Measurements from ENCODE around the gene AUTS2.

DNA sequence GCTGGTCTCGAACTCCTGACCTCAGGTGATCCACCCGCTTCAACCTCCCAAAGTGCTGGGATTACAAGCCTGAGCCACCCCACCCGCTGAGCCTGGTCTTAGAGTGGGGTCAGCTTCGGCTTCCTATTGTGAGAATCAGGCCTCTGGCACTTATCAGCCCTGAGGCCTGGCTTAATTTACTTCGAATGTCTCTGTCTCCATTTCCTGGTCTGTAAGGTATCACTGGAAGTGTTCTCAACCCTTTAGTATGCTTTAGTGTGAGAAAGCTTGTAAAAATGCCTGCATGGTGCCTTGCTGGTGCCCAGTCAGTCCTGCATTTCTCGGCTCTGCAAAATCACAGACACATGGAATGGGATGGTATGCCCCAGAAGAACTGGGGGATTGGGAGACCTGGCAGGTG is 862.3 kb downstream of the AUTS2 start:
- TF ChIP-seq POLR2A (IDR thresholded peaks at IDR 0.05) (no peak), POLR2AphosphoS5 (IDR thresholded peaks at IDR 0.05; ENCODE audit: insufficient read depth in 1 of 2, low read depth in 1 of 2) (no peak)
- TF ChIP-seq, protein P1, sequence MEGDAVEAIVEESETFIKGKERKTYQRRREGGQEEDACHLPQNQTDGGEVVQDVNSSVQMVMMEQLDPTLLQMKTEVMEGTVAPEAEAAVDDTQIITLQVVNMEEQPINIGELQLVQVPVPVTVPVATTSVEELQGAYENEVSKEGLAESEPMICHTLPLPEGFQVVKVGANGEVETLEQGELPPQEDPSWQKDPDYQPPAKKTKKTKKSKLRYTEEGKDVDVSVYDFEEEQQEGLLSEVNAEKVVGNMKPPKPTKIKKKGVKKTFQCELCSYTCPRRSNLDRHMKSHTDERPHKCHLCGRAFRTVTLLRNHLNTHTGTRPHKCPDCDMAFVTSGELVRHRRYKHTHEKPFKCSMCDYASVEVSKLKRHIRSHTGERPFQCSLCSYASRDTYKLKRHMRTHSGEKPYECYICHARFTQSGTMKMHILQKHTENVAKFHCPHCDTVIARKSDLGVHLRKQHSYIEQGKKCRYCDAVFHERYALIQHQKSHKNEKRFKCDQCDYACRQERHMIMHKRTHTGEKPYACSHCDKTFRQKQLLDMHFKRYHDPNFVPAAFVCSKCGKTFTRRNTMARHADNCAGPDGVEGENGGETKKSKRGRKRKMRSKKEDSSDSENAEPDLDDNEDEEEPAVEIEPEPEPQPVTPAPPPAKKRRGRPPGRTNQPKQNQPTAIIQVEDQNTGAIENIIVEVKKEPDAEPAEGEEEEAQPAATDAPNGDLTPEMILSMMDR (IDR thresholded peaks at IDR 0.05): no peak

Measured in vagina (tissue), 2 donors.